ENCODE results near the gene TUFT1.
A peak's percentile ranks its signal among the peaks of the same experiment; 100 is the strongest.

TUFT1 gene

DNA sequence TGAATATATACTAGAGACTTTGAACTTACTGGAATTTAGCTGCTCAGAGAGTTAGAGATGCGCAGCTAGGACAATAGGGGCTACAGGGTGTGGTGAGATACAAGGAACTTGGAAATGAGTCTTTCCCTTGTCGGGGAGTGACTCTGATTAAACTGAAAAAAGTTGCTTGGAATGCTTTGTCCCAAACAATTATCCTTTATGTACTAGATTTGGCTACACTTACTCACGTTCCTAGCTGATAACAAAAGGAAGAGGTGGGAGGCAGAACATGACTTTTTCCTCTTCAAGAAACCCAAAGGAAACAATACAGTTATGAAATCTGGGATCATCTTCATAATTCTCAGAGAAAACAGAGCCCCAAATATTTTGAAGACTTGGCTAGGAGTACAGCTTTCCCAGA, 35.9 kb upstream of the TUFT1 start:
- ChIA-PET POLR2A (no interaction called here), CTCF (interaction anchor here (0.7 to 1.3 kb wide), 3 partner anchors 10 to 89 kb away, joined by 3 to 5 read pairs (median 4); no protein-coding TSS in a partner anchor)
- TF ChIP-seq, protein P1, sequence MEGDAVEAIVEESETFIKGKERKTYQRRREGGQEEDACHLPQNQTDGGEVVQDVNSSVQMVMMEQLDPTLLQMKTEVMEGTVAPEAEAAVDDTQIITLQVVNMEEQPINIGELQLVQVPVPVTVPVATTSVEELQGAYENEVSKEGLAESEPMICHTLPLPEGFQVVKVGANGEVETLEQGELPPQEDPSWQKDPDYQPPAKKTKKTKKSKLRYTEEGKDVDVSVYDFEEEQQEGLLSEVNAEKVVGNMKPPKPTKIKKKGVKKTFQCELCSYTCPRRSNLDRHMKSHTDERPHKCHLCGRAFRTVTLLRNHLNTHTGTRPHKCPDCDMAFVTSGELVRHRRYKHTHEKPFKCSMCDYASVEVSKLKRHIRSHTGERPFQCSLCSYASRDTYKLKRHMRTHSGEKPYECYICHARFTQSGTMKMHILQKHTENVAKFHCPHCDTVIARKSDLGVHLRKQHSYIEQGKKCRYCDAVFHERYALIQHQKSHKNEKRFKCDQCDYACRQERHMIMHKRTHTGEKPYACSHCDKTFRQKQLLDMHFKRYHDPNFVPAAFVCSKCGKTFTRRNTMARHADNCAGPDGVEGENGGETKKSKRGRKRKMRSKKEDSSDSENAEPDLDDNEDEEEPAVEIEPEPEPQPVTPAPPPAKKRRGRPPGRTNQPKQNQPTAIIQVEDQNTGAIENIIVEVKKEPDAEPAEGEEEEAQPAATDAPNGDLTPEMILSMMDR (IDR thresholded peaks at IDR 0.05; ENCODE audit: insufficient read depth, low read length, missing control alignments) = no peak
- H3K4me3 ChIP-seq (ENCODE audit: low read depth, low read length) = no peak overlapping the region
- no peak for DNase-seq (ENCODE audit: low read depth, low spot score)

DNA sequence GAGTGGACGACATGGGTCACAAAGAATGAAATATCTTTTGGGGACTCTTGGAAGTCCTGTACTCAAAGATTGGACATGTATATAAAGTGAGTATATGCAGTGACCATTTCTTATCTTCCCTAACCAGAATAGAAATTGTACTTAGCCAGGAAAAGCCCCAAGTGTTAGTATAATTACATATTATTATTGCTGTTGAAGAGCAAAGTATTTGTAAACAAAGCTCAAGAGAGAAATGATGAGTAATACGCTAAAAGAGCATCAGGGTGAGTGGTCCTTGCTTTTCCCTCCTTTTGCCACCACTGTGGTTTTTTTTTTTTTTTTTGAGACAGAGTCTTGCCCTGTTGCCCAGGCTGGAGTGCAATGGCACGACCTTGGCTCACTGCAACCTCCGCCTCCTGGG, 35.4 kb upstream of the TUFT1 start:
- H3K4me3 ChIP-seq (ENCODE audit: low read depth, low read length) = no peak overlapping the region
- no peak for DNase-seq (ENCODE audit: low read depth, low spot score)
- CTCF ChIA-PET = interaction anchor here (0.7 to 1.3 kb wide), 3 partner anchors 10 to 89 kb away, joined by 3 to 5 read pairs (median 4); no protein-coding TSS in a partner anchor
- TF ChIP-seq, protein P1 (IDR thresholded peaks at IDR 0.05; ENCODE audit: insufficient read depth, low read length, missing control alignments) = no peak
- POLR2A ChIA-PET = no interaction called here

DNA sequence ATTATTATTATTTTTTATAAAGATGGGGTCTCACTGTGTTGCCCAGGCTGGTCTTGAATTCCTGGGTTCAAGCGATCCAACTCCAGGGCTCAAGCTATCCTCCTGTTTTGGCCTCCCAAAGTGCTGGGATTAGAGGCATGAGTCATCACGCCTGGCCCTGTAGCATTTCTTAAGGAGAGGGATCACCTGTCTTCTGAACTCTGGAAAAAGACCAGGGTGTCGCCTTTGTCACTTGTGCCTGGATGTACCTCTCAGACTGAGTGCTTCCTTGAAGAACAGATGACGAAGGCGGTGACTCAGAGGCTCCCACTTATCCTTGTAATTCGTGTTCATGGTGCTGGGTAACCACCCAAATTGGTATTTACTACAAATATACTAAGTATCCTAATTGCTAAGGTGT, 31.3 kb upstream of the TUFT1 start:
- TF ChIP-seq, protein P1 (IDR thresholded peaks at IDR 0.05; ENCODE audit: insufficient read depth, low read length, missing control alignments) = no peak
- ChIA-PET CTCF (no interaction called here), POLR2A (no interaction called here)
- DNase-seq (ENCODE audit: low read depth, low spot score) = no peak
- no peak overlapping the region for H3K4me3 ChIP-seq (ENCODE audit: low read depth, low read length)

DNA sequence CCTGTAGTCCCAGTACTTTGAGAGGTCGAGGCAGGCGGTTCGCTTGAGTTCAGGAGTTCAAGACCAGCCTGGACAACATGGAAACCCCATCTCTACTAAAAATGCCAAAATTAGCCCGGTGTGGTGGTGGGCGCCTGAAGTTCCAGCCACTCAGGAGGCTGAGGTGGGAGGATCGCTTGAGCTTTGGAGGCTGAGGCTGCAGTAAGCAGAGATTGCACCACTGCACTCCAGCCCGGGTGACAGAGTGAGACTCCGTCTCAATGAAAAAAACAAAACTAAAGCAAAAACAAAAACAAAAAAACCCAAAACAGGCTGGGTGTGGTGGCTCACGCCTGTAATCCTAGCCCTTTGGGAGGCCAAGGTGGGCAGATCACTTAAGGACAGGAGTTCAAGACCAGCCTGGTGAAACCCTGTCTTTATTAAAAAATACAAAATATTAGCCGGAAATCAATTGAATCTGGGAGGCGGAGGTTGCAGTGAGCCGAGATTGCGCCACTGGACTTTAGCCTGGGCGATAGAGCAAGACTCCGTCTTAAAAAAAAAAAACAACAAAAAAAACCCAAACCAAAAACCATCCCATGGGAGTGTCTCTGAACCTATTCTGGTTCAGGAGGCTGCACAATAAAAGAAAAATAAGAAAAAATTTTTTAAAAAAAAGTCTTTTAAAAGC, 30.6 kb upstream of the TUFT1 start:
- TF ChIP-seq, protein P1 (IDR thresholded peaks at IDR 0.05; ENCODE audit: insufficient read depth, low read length, missing control alignments) = no peak
- ChIA-PET CTCF (no interaction called here), POLR2A (no interaction called here)
- DNase-seq (ENCODE audit: low read depth, low spot score) = no peak
- H3K4me3 ChIP-seq (ENCODE audit: low read depth, low read length) = no peak overlapping the region

DNA sequence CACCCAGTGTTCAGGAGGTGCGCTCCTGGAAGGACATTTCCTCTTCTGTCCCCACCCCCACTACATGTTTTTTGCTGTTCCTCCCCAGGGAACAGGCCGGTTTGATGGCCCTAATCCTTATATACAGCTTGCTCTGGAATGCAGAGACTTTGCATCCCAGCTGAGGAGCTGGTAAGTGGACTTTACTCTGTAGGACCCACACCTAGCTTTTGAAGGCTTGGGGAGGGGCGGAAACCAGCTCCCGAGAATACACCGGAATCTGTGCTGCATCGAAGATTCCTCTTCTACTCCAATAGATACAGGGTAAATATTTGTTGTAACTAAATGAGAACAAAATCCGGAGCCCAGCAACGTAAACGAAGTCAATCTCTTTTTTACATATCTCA, 30.1 kb upstream of the TUFT1 start:
- POLR2A ChIA-PET = no interaction called here
- no peak for DNase-seq (ENCODE audit: low read depth, low spot score)
- CTCF ChIA-PET = interaction anchor here (1.6 kb wide), 1 partner anchor 17 kb away, joined by 4 read pairs; no protein-coding TSS in a partner anchor
- no peak overlapping the region for H3K4me3 ChIP-seq (ENCODE audit: low read depth, low read length)
- TF ChIP-seq, protein P1 (IDR thresholded peaks at IDR 0.05; ENCODE audit: insufficient read depth, low read length, missing control alignments) = no peak

DNA sequence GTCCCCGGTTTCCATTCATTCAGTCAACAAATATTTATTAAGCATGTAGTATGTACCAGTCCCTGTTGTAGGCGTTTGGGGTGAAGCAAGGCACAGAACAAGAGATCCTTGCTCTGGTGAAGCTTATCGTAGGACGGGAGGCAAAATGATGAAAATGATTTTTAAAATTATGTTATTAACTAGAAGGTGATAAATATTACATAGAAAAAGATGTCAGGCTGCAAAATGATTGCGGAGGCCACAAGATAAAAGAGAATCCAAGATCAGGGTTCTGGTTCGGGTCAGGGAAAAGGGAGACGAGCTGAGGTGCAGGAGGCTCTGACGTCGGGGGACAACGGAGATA, 29.5 kb upstream of the TUFT1 start:
- peak overlapping the region; percentile 54 for H3K4me3 ChIP-seq (ENCODE audit: low read depth, low read length)
- DNase-seq (ENCODE audit: low read depth, low spot score) = no peak
- ChIA-PET POLR2A (interaction anchor here (0.6 kb wide), 1 partner anchor 490 kb away, joined by 3 read pairs; no protein-coding TSS in a partner anchor), CTCF (interaction anchor here (1.0 to 1.6 kb wide), 4 partner anchors 10 to 247 kb away, joined by 3 to 4 read pairs (median 3); no protein-coding TSS in a partner anchor)
- TF ChIP-seq, protein P1 (IDR thresholded peaks at IDR 0.05; ENCODE audit: insufficient read depth, low read length, missing control alignments) = no peak

All from AG04449 (cell line).